AML-193 (cell line): Measurements from ENCODE around the gene BMP3.
"Not testable (repeated sequence)": the region's sequence is repeated elsewhere in the genome, so short reads cannot be mapped to it uniquely, and the experiment has no call there.

ENCODE experiments used
- DNase-seq, 2 experiments: peaks; one replicate each; lab custom pipeline; 2025; lab: John Stamatoyannopoulos, UW

The BMP3 gene, protein sequence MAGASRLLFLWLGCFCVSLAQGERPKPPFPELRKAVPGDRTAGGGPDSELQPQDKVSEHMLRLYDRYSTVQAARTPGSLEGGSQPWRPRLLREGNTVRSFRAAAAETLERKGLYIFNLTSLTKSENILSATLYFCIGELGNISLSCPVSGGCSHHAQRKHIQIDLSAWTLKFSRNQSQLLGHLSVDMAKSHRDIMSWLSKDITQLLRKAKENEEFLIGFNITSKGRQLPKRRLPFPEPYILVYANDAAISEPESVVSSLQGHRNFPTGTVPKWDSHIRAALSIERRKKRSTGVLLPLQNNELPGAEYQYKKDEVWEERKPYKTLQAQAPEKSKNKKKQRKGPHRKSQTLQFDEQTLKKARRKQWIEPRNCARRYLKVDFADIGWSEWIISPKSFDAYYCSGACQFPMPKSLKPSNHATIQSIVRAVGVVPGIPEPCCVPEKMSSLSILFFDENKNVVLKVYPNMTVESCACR

DNA sequence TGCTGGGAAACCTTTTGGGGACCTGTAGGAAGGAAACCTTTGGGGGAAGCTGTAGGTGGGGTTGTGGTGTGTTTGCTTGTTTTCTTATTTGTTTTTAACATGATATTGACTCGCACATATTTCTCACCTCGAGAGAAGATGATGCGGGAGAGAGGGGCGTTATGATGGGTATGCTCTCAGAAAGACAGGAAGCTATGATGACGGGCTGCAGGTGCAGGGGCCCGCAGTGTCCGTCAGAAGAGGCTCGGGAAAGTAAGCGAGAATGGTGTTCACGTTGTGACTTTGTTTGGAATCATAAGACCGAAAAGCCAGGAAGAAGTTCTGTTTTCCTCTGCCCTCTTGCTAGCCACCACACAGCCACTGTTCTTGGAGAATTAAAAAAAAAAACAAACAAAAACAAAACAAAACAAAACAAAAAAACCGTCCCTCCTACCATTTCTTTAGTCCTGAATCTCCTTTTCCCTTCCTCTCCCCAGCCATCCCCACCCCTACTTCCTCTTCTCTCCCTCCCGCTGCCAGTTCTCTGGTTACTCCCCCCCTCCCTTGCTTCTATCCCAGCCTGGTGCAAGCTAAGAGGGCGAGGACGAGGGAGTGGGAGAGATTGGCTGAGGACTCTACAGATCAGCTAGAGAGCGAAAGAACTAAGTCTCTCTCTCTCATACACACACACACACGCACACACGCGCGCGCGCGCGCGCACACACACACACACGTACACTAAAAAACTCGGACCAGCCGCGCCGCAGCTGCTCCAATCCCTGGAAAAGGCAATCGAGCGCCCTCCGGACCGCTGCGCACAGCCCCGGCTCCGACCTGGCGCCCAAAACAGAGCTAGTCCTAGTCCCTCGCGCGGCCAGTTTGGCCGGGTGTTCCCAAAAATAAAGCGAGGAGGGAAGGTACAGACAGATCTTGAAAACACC, at the start of gene BMP3:
BMP3 (plus strand) TSS at position 648 of the 920 bp plus-strand sequence. CDS start 577 bp downstream, outside the sequence.
- no peak for DNase-seq

DNA sequence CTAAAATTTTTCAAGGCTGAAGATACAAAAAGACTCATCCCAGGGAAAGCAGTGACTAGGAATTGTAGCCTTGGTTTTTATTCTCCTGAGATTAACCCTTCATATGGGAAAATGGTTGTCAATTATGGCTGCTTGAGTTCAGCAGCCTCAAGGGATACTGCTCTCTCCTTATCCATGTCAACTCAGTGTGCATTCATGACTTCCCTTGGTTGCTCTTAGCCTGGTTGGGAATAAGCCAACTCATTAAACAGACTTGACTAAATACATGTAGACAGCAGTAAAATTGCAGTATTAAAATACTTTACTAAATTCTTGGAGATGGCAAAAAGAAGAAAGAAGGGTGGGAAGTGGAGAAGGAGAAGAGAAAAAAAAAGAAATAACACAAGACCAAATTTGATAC, 44.5 kb upstream of the BMP3 start:
- DNase-seq: no peak

DNA sequence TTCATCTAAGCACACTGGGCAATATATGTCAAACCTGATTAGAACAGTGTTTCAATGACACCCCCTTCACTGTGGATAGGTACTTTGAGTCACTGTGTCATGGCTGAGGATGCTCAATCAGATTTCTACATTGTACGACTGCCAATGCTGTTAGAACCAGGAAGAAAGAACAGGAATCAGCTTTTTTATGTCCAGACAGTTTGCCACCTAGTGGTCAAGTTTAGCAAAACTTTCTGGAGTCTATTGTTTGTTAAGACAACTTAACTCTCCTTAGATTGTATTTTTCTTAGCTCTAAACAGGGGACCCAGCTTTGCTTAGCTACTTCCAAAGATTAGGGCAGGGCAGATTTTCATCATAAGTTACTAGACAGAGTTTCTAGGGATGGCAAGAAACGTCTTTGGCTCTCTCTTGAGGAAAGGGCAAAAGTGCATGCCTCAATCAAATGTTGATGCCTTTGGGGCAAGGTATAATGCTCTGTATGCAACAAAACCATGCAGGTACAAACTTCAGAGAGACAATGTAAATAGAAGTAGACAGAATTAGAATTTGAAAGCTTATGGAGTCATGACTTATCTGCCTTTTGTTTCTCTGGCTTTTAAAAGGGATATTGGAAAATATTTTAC, 40.5 kb upstream of the BMP3 start:
- DNase-seq: peak; percentile 46 to 65

DNA sequence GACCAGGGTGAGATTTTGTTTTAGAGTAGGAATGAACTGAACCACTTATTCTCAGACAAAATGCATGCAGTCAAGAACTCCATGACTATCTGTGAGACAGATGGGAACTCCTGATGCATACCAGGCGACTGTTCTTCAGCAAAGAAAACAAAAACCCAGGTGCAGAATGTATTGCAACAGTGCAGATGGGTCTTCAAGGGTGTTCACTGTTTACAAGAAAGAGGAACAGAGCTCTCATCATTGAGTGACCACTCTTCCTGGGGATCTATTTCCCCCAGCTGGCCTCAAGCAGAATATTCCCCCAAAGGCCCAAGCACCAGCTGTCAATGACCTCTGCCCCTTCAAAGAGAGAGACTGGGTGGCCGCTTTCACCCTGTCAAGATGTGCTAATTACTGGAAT, 39.7 kb upstream of the BMP3 start:
- no peak for DNase-seq

DNA sequence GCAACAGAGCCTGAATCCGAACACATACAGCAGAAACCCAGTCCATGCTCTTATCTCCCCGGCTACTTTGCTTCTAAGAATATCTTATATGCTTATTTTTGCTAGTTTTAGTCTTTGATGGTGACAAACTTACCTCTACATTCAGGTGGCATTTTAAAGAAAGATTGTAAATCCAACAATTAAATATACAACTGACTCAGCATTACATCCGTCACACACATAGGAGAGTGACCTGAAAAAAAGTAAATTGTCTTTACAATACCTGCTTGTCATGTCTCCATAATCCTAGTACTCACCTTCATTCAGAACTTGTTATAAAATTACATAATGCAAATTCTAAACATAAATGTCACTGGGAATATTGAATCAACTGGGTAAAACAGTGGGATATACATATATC, 30.6 kb upstream of the BMP3 start:
- DNase-seq: no peak

DNA sequence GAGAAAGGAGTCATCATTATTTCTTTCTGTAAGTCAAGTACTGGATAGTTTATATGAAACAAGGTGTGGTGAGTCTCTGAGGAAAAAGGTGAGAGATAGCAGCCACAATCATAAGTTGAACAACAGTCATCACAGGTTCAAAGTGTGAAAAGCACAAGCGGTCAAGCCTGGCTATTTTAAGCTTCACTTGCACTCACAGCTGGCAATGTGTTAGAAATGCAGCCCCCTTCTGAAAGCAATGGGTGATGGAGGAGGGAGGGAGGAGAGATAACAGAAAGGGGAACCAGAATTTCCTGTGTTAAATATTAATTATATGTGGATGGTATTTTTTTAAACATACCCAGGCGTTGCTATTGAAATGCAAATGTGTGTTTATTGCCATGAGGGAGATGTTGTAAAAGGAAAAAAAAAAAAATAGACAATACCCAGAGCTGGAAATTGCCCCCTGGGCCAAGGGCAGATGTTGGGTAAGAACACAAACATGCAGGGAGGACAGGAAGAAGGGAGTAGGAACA, 26.9 kb upstream of the BMP3 start:
- DNase-seq: no peak

DNA sequence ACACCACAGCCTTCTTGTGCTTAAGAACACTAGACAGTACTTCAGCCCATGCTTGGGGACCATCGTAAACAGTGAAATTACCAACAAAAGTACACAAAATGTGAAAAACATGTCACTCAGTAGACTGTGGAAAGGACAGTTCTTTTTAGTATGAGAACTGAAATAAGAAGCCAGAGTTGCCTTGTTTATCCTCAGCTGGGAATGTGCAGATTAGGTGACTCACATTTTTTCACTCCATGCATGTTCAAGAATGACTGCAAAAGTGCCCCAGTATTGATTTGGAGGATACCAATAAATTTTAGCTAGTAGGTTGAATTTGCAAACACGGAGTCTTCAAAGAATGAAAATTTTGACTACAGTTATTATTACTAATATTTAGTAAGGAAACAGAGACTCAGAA, 23.1 kb upstream of the BMP3 start:
- no peak for DNase-seq

DNA sequence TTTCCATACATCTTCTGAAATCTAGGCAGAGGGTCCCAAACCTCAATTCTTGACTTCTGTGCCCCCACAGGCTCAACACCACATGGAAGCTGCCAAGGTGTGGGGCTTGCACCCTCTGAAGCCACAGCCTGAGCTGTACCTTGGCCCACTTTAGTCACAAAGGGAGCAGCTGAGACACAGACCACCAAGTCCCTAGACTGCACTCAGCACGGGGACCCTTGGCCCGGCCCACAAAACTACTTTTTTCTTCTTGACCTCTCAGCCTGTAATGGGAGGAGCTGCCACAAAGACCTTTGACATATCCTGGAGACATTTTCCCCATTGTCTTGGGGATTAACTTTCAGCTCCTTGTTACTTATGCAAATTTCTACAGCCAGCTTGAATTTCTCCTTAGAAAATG, 13.9 kb upstream of the BMP3 start:
- DNase-seq: not testable (repeated sequence)

DNA sequence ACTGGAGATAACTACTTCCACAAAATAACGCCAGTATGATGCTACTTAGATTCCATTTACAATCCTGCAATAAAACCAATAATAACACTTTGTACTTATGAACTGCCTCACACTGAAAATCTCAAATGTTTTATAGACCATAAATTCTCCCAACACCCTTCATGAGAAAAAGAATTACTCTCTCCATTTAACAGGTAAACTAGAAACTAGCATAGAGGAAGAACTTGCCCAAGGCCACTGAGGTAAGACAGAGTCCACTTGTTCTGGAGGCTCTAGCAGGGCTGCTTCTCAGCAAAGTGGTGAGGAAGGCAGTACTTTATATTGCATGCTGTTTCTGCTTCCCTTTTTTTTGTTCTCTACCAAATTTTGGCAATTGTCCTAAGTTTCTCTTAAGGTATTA, 11.5 kb upstream of the BMP3 start:
- DNase-seq: peak in 1 of 2 experiments; percentile 3

DNA sequence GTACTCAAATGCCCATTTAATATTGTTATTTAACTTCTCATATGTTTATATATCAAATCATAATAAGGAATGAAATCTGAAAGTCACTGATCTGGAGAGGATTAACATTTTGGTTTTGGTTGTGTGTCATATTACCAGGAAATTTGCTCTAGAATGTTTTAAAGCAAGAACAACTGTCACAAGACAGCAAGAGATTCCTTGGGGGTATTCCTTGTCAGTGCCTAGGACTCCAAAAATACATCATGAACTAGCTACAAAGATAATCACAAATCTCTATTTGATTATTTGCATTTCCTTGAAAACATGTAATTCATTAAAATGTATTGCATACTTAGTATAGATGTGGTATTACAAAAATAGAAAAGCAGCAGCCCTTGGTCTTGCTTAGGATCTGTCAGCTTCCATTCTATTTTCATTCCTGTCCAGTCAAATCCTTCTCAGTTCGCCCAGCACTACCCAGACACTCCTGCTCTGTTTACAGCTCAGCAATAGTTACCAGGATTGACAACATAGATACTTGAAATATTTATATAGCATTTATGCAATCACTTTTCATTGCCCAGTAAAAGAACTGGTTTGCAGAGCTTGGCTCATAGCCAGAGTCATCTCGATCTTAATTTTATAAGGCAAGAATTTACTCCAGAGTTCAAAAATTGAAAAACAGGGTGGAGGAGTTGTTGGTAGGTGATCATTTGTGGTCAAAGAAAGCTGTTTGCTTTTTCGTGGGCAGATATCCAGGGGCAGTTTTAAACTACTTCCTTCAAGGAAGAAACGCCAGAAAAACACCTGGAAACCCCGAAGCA, 9.2 kb upstream of the BMP3 start:
- DNase-seq: no peak

DNA sequence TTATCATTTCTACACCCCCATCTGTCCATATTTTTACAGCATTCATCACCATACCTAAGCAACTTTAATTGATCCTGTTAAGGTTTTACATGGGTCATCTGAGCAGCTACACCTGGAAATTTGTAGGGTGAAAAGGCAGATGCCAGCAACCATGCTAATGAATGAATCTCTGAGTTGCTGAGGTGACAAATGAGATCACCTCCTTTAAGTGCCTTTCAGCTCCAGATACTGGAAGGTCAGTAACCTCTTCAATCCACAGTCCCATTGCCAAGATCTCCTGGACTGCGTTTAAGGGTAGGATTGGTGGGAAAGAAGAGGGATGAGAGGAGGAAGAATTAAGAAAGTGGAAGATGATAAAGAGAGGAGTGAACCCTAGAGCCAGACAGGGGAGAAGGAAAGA, 8.5 kb upstream of the BMP3 start:
- DNase-seq: no peak

DNA sequence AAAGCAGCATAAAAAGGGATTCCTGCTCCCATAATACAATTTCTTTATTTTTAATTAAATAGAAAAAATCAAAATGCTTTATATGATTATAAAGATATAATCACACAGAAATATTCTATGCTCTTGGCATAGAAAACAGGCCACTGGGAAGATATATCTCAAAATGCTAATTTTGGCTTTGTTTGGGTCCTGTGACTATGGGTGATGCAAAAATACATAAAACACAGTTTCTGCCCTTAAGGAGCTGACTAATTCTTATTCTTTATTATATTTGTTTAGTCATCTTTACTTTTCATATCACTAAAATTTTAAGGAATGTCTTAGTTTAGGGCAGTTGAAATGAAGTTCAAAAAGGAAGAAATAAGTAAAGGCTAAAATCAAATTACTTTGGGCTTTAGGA, 7.0 kb upstream of the BMP3 start:
- no peak for DNase-seq

DNA sequence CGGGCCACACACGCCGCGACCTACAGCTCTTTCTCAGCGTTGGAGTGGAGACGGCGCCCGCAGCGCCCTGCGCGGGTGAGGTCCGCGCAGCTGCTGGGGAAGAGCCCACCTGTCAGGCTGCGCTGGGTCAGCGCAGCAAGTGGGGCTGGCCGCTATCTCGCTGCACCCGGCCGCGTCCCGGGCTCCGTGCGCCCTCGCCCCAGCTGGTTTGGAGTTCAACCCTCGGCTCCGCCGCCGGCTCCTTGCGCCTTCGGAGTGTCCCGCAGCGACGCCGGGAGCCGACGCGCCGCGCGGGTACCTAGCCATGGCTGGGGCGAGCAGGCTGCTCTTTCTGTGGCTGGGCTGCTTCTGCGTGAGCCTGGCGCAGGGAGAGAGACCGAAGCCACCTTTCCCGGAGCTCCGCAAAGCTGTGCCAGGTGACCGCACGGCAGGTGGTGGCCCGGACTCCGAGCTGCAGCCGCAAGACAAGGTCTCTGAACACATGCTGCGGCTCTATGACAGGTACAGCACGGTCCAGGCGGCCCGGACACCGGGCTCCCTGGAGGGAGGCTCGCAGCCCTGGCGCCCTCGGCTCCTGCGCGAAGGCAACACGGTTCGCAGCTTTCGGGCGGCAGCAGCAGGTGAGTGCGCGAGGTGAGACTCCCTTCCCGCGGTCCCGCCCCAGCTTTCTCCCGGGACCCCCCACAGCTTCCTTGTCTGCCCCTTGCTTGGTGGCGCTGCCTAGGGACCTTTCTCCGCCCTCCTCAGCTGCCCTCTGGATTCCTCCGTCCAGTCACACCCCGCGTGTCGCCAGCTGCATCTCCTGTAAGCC, 678 bp downstream of the BMP3 start:
- no peak for DNase-seq

DNA sequence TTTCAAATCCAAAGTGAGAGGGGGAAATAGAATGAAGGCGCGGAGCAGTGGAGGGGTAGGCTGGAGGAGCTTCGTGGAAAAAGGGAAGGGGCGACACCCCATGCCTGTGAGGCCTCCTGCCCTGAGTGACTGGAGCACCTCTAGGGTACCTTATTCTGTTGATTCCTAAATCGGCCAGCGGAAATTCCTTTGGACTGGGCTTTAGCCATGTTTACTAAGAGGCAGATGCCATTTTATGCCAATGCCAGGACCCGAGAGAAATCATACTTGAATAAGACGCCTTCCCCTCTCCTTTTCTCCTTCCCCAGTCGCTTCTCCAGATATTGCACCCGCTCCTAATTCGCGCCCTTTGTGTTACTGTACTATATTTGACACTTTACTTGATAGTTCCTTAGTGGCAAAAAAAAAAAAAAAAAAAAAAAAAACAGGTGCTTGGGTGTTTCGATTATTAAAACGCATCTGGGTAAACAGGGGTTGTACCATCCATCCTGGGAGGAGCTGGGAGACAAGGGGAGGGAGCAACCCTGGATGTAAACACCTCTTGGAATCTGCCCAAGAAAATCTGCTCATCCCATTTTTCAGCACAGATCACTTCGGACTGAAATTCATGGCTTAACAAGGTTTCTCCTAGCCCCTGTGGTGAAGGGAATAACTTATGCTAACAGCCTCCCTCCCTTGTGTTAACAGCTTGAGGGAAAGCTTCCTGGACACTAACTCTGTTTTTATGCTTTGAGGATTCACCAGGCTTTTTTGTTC, 1.5 kb downstream of the BMP3 start:
- no peak for DNase-seq

DNA sequence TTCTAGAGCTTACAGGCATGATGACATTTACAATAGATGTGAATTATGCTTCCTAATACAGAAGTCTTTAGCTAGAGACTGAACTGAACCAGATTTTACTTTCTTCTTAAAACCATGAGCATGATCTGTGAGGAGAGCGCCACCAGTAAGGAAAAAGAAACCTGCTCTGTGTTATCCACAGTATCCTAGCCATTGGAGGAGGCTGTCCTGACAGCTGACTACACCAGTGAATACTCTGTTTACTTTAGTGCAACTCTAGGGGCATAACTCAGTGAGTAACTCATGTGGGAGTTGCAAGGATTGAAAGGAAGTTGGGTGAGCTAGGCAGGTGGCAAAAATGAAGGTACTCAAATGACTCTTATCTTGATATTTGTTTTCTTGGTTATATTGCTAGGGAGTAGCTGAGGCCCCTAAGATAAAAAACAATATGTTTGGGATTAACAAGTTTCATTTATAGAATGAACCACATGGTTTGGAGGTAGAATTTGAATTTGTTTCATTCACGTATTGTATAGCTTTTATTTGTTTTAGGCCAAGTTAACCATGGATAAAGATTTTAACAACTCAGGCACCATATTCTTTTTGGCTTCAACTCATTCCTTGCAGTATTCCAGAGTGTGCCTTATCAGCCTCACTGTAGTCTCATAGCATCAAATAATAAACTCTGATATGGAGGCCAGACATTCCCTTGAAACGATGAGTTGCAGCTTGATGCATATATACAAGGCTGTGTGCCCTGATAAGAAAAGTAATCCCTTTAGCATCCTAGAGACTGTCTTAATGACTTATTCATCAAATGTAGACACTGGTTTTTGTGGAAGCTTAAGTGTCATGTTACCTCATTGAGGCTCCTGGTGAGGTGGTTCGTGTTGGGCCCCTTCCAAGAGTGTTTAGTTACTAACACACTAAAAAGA, 2.5 kb downstream of the BMP3 start:
- DNase-seq: no peak

DNA sequence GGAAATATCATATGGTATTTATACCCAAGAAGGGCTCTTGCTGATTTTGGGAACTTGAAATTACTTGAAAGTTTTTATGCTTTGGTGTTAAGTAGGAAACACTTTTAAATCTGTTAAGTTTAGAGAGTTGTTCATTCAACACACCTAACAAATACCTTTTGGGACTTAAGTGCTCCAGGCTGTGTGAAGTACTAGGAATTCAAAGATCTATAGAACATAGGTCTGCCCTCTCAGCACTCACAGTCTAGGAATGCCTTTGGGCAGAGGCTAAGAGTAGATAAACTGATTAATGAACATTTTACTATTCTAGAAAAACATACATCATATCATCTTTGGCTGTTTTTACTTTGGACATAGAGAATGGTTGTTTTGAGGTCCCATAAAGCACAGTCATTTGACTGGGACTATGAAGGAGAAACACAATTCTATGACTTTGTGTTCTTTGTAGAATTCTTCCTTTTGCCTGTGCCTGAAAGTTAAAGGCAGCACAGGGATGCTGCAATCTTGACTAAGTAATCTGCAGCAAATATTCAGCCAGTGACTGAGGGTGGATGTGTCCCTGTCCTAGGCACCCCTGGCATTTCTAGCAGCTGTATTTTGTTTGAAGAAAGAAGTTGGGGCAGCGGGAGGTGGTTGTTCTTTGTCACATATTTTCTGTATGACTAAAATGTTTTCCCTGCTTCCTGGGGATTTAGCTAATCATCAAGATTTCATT, 8.3 kb downstream of the BMP3 start:
- DNase-seq: no peak

DNA sequence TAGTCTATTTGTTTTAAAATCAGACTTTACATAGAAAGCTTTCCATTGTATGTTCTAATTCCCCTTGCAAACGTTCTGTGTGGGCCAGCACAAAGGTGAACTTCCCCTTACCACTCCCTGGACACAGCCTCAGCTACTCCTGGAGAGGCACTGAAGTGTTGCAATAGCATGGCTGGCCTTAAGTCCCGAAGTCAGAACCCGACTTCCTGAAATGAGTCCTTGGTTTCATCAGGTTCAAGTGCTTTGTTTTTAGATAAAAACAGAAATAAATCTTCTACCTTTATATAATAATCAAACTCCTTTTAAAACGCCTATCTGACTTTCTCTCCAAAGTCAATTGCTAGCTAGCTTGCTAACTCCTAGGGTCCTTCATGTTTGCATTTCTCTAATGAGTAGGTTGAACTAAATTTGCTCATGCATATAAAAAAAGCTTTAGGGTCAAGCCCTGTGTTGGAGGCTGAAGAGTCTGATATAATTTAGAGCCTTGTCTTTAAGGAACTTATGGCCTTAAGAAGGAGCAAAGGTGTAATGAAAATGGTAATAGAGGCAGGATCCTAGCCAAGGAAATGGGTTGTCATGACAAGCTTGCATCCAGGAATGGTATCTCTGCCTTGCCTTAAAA, 9.0 kb downstream of the BMP3 start:
- peak; percentile 52 to 58 for DNase-seq
